Aorta (tissue), 5 donors: Measurements from ENCODE around the gene RPRD1B. TPM values are rescaled to one million over a fixed set of nuclear protein-coding genes. Genes with fewer than 3 reads are reported as not detected.

ENCODE experiments used
- ATAC-seq: fragments of 200-7000 bp; cut with Tn5 transposase; one replicate; pipeline ENCODE4 v1.9.1; 2022; ENCODE audit warnings: moderate library complexity; ENCODE audit not compliant: low FRiP score
- DNase-seq, 2 donors: peaks; one replicate each; pipeline ENCODE4 v3.0.0-alpha.2; 2020
- H3K27ac ChIP-seq, 2 donors: one replicate each; pipeline ENCODE4 v1.5.1; 2013; ENCODE audit warnings: low read length in 2 of 2, mild to moderate bottlenecking in 2 of 2, moderate library complexity in 2 of 2, control low read depth in 1 of 2, inconsistent platforms in 1 of 2, low read depth in 1 of 2
- H3K27me3 ChIP-seq, 2 donors: one replicate each; pipeline ENCODE4 v1.6.1; 2013; ENCODE audit warnings: control low read depth in 1 of 2, low read length in 1 of 2, mild to moderate bottlenecking in 1 of 2, moderate library complexity in 1 of 2; ENCODE audit not compliant: insufficient read depth in 2 of 2, control insufficient read depth in 1 of 2
- H3K36me3 ChIP-seq, 2 donors: one replicate each; pipeline ENCODE4 v1.6.1; 2013; ENCODE audit warnings: control low read depth in 1 of 2, low read length in 1 of 2, mild to moderate bottlenecking in 1 of 2; ENCODE audit not compliant: insufficient read depth in 2 of 2, control insufficient read depth in 1 of 2
- H3K4me1 ChIP-seq, 2 donors: one replicate each; pipeline ENCODE4 v1.6.1; 2013; ENCODE audit warnings: low read length in 2 of 2, control low read depth in 1 of 2, mild to moderate bottlenecking in 1 of 2, moderate library complexity in 1 of 2; ENCODE audit not compliant: insufficient read depth in 2 of 2, control insufficient read depth in 1 of 2
- H3K4me3 ChIP-seq, 2 donors: one replicate each; pipeline ENCODE4 v1.5.1; 2013; ENCODE audit warnings: low read length in 2 of 2, control low read depth in 1 of 2, mild to moderate bottlenecking in 1 of 2
- H3K9me3 ChIP-seq: one replicate; pipeline ENCODE4 v1.6.1; 2013; ENCODE audit warnings: mild to moderate bottlenecking, low read length; ENCODE audit not compliant: control insufficient read depth
- WGBS, 2 donors: extraction: QIAGEN DNeasy Blood & Tissue Kit; methylation state at CpG; one replicate each; pipeline ENCODE4 v1.1.7; 2013; 5-methylcytosine and 5-hydroxymethylcytosine counted together
- intact Hi-C, 2 donors: fragments of 100-400 bp; cut with DNase I; formaldehyde crosslinking; loops; one replicate each; pipeline versions ENCODE4 v1.14.2 to v1.15.0; 2022
- polyA plus RNA-seq, 2 donors: library from polyadenylated mRNA; stranded (reverse); fragments of 200-250 nt; gene quantifications; one replicate each; pipeline ENCODE4 v1.2.3, GENCODE V29; 2013
- total RNA-seq, 2 donors: library from RNA; stranded (reverse); fragmentation: NEBNext Ultra II Directional; extraction: Animal tissue kit (Norgen Biotek cat#: 25700); gene quantifications; one replicate each; pipeline ENCODE4 v1.2.1, GENCODE V29; 2021
- donor health status: healthy with polysubstance abuse.
- donor health status: Bipolar disorder and iron deficiency.
- donor health status: DM: no; HTN: no; CAD: no.
- donor health status: DM: no; HTN: no; CAD: no.
- donor health status: DM: yes; HTN: yes; CAD: no.

RPRD1B gene
- total and polyA plus RNA-seq, 4 donors: 6.9 to 43.5 (median 21.9) TPM

GRCh38 chr20:38131588-38132121, 98.1 kb downstream of the RPRD1B start:
- H3K4me1 ChIP-seq: peaks cover 0 to 2% of the 10 kb centered on the region in 2 donors
- H3K9me3 ChIP-seq: no peaks in the 10 kb centered on the region
- H3K4me3 ChIP-seq: no peak overlapping the region
- 96 to 97% methylated on average over 3 of the region's 3 CpGs for WGBS, 2 donors
- DNase-seq: peak; percentile 22 to 23
- intact Hi-C loops: no loop called here
- ATAC-seq: no peak
- no peaks in the 10 kb centered on the region for H3K36me3 ChIP-seq
- H3K27me3 ChIP-seq: no peaks in the 10 kb centered on the region
- H3K27ac ChIP-seq: no peak overlapping the region

- Histone ChIP-seq H3K4me1 (peaks cover 0 to 2% of the 10 kb centered on the region in 2 donors), H3K9me3 (no peaks in the 10 kb centered on the region), H3K27ac (no peak overlapping the region), H3K4me3 (no peak overlapping the region), H3K27me3 (no peaks in the 10 kb centered on the region), H3K36me3 (no peaks in the 10 kb centered on the region)
- peak; percentile 31 to 61 for DNase-seq
- 90 to 93% methylated on average over 26 of the region's 26 CpGs for WGBS, 2 donors
- no peak for ATAC-seq
- intact Hi-C loops: no loop called here
Measured at GRCh38 chr20:38132156-38132909, 98.8 kb downstream of the RPRD1B start.

GRCh38 chr20:38132910-38133501, 99.5 kb downstream of the RPRD1B start:
- no peaks in the 10 kb centered on the region for H3K27me3 ChIP-seq
- ATAC-seq (no peak), DNase-seq (peak in 1 of 2 donors; percentile 4)
- H3K4me1 ChIP-seq: peaks cover 0 to 2% of the 10 kb centered on the region in 2 donors
- H3K36me3 ChIP-seq: peaks cover 0 to under 1% of the 10 kb centered on the region in 2 donors
- no peak overlapping the region for H3K27ac ChIP-seq
- intact Hi-C loops: no loop called here
- no peaks in the 10 kb centered on the region for H3K9me3 ChIP-seq
- WGBS, 2 donors: 82 to 84% methylated on average over 11 of the region's 11 CpGs
- H3K4me3 ChIP-seq: no peak overlapping the region

GRCh38 chr20:38133680-38134426, 100.3 kb downstream of the RPRD1B start:
- Histone ChIP-seq H3K9me3 (no peaks in the 10 kb centered on the region), H3K27ac (no peak overlapping the region), H3K4me3 (no peak overlapping the region), H3K27me3 (no peaks in the 10 kb centered on the region), H3K4me1 (peaks cover 0 to 2% of the 10 kb centered on the region in 2 donors), H3K36me3 (peaks cover 3 to 4% of the 10 kb centered on the region in 2 donors)
- ATAC-seq: no peak
- peak in 1 of 2 donors; percentile 16 for DNase-seq
- intact Hi-C loops: no loop called here
- 79 to 82% methylated on average over 10 of the region's 10 CpGs for WGBS, 2 donors

- Histone ChIP-seq H3K27ac (peak overlapping the region in 1 of 2 donors; percentile 71), H3K4me1 (peaks cover 0 to 2% of the 10 kb centered on the region in 2 donors), H3K4me3 (no peak overlapping the region), H3K36me3 (peaks cover 3 to 4% of the 10 kb centered on the region in 2 donors), H3K27me3 (no peaks in the 10 kb centered on the region), H3K9me3 (no peaks in the 10 kb centered on the region)
- ATAC-seq: no peak
- intact Hi-C loops: no loop called here
- WGBS, 2 donors: 11 to 13% methylated on average over 9 of the region's 9 CpGs
- peak; percentile 55 to 79 for DNase-seq
Measured at GRCh38 chr20:38134427-38135270, 101.1 kb downstream of the RPRD1B start.

GRCh38 chr20:38135271-38135650, 101.7 kb downstream of the RPRD1B start:
- no peak for DNase-seq
- no peaks in the 10 kb centered on the region for H3K9me3 ChIP-seq
- peak overlapping the region in 1 of 2 donors; percentile 71 for H3K27ac ChIP-seq
- ATAC-seq: no peak
- H3K4me1 ChIP-seq: peaks cover 0 to 2% of the 10 kb centered on the region in 2 donors
- 57 to 70% methylated on average over 7 of the region's 7 CpGs for WGBS, 2 donors
- intact Hi-C loops: no loop called here
- H3K27me3 ChIP-seq: no peaks in the 10 kb centered on the region
- H3K36me3 ChIP-seq: peaks cover 3 to 4% of the 10 kb centered on the region in 2 donors
- no peak overlapping the region for H3K4me3 ChIP-seq

GRCh38 chr20:38135651-38136420, 102.3 kb downstream of the RPRD1B start:
- no peak for ATAC-seq
- Histone ChIP-seq H3K9me3 (no peaks in the 10 kb centered on the region), H3K36me3 (peaks cover 3 to 4% of the 10 kb centered on the region in 2 donors), H3K4me3 (no peak overlapping the region), H3K27ac (no peak overlapping the region), H3K27me3 (no peaks in the 10 kb centered on the region), H3K4me1 (peaks cover 0 to 2% of the 10 kb centered on the region in 2 donors)
- 85 to 87% methylated on average over 28 of the region's 28 CpGs for WGBS, 2 donors
- intact Hi-C loops: no loop called here
- DNase-seq: peak; percentile 41 to 68
